GM23338 (cell line): ENCODE data around the gene MR1.

Experiments
- CREB1 ChIP-seq: fragments of 250-450 bp; sonication (Bioruptor Pico); IDR thresholded peaks from 2 replicates; pipeline ENCODE4 v1.5.0; 2020; ENCODE audit warnings: low read depth, mild to moderate bottlenecking, moderate library complexity
- CTCF ChIP-seq, 2 experiments: fragments of 200-600 bp in 1 of 2; sonication (generic) in 1 of 2; conservative IDR thresholded peaks; 2 replicates each; pipeline versions ENCODE4 v1.5.1 to v1.6.1; 2016 to 2017; ENCODE audit warnings: antibody characterized with exemption in 2 of 2, low read depth in 2 of 2, mild to moderate bottlenecking in 2 of 2, moderate library complexity in 1 of 2
- ETS1 ChIP-seq: IDR thresholded peaks from 2 replicates; pipeline ENCODE4 v1.6.1; 2016; ENCODE audit warnings: antibody characterized with exemption
- EZH2 ChIP-seq: fragments of 200-600 bp; sonication (generic); IDR thresholded peaks from one replicate; pipeline ENCODE4 v1.8.0; 2017; ENCODE audit warnings: antibody characterized with exemption, mild to moderate bottlenecking, low read depth; ENCODE audit not compliant: unreplicated experiment
- EZH2phosphoT487 ChIP-seq: fragments of 200-600 bp; sonication (generic); IDR thresholded peaks from one replicate; pipeline ENCODE4 v1.8.1; 2018; ENCODE audit warnings: antibody characterized with exemption; ENCODE audit not compliant: unreplicated experiment
- JUNB ChIP-seq: IDR thresholded peaks from one replicate; pipeline ENCODE4 v1.6.1; 2016; ENCODE audit warnings: antibody characterized with exemption; ENCODE audit not compliant: unreplicated experiment
- NANOG ChIP-seq: IDR thresholded peaks from 2 replicates; pipeline ENCODE4 v1.6.1; 2016; ENCODE audit warnings: antibody characterized with exemption, borderline replicate concordance
- POLR2AphosphoS5 ChIP-seq: IDR thresholded peaks from 2 replicates; pipeline ENCODE4 v1.6.1; 2016; ENCODE audit warnings: antibody characterized with exemption, low read depth
- REST ChIP-seq: IDR thresholded peaks from one replicate; pipeline ENCODE4 v1.6.1; 2018; ENCODE audit warnings: antibody characterized with exemption; ENCODE audit not compliant: unreplicated experiment
- STAT1 ChIP-seq: IDR thresholded peaks from one replicate; pipeline ENCODE4 v1.6.1; 2016; ENCODE audit warnings: antibody characterized with exemption; ENCODE audit not compliant: unreplicated experiment
- ZNF331 ChIP-seq: fragments of 250-450 bp; sonication (Bioruptor Pico); IDR thresholded peaks from 2 replicates; pipeline ENCODE4 v1.5.0; 2020; ENCODE audit warnings: low read depth, mild to moderate bottlenecking, moderate library complexity
- ZNF462 ChIP-seq: fragments of 250-450 bp; sonication (Bioruptor Pico); IDR thresholded peaks from 2 replicates; pipeline ENCODE4 v1.5.0; 2020; ENCODE audit warnings: mild to moderate bottlenecking, moderate library complexity

- TF ChIP-seq CTCF (conservative IDR thresholded peaks at IDR 0.05; ENCODE audit: low read depth in 2 of 2) (no peak), EZH2 (no peak), JUNB (no peak), REST (no peak), CREB1 (CRISPR knock-in tag) (no peak), NANOG (no peak), EZH2phosphoT487 (no peak), POLR2AphosphoS5 (no peak), ZNF331 (CRISPR knock-in tag) (no peak), STAT1 (no peak), ZNF462 (no peak), ETS1 (no peak)
These were observed 53.7 kb downstream of the MR1 start for GRCh38 chr1:181087400-181087901.
